WTC11 (cell line): Measurements from ENCODE around the gene DNAJC17. TPM values are rescaled to one million over a fixed set of nuclear protein-coding genes. Genes with fewer than 3 reads are reported as not detected.

Source experiments
- ARID4B ChIP-seq: sonication (generic); formaldehyde crosslinking; IDR thresholded peaks from 2 replicates; pipeline ENCODE4 v1.8.0; 2023; ENCODE audit warnings: missing genetic modification reagents, mild to moderate bottlenecking, borderline replicate concordance
- CREM ChIP-seq: sonication (generic); formaldehyde crosslinking; IDR thresholded peaks from 2 replicates; pipeline ENCODE4 v1.8.1; 2022; ENCODE audit warnings: mild to moderate bottlenecking, missing genetic modification reagents, moderate library complexity
- CTCF ChIP-seq: fragments of 200-600 bp; IDR thresholded peaks from 2 replicates; pipeline ENCODE4 v1.8.0; 2022; ENCODE audit warnings: antibody characterized with exemption
- E2F1 ChIP-seq: sonication (generic); formaldehyde crosslinking; IDR thresholded peaks from 2 replicates; pipeline ENCODE4 v1.8.0; 2022; ENCODE audit warnings: mild to moderate bottlenecking, missing genetic modification reagents
- E2F5 ChIP-seq: sonication (generic); formaldehyde crosslinking; IDR thresholded peaks from 2 replicates; pipeline ENCODE4 v1.8.1; 2022; ENCODE audit warnings: mild to moderate bottlenecking, moderate library complexity, missing genetic modification reagents
- EMX1 ChIP-seq: fragments of 250-450 bp; sonication (Bioruptor Pico); IDR thresholded peaks from 2 replicates; pipeline ENCODE4 v1.8.0; 2021; ENCODE audit warnings: mild to moderate bottlenecking
- ERG ChIP-seq: fragments of 250-450 bp; sonication (Bioruptor Pico); IDR thresholded peaks from 2 replicates; pipeline ENCODE4 v1.8.0; 2021; ENCODE audit warnings: mild to moderate bottlenecking
- FOXP4 ChIP-seq: sonication (generic); formaldehyde crosslinking; IDR thresholded peaks from 2 replicates; pipeline ENCODE4 v1.8.0; 2022; ENCODE audit warnings: mild to moderate bottlenecking, missing genetic modification reagents
- GTF2I ChIP-seq: fragments of 250-450 bp; sonication (Bioruptor Pico); conservative IDR thresholded peaks from 2 replicates; pipeline ENCODE4 v1.4.0; 2021; ENCODE audit warnings: mild to moderate bottlenecking
- JAZF1 ChIP-seq: fragments of 250-450 bp; sonication (Bioruptor Pico); IDR thresholded peaks from 2 replicates; pipeline ENCODE4 v1.9.0; 2021; ENCODE audit warnings: moderate library complexity, mild to moderate bottlenecking, inconsistent platforms
- MLX ChIP-seq: sonication (generic); formaldehyde crosslinking; IDR thresholded peaks from 2 replicates; pipeline ENCODE4 v1.8.1; 2023; ENCODE audit warnings: mild to moderate bottlenecking, missing genetic modification reagents, moderate library complexity
- MXD4 ChIP-seq: fragments of 250-450 bp; sonication (Bioruptor Pico); IDR thresholded peaks from 2 replicates; pipeline ENCODE4 v1.8.0; 2021; ENCODE audit warnings: mild to moderate bottlenecking, moderate library complexity, borderline replicate concordance
- MYBL2 ChIP-seq: sonication (generic); formaldehyde crosslinking; IDR thresholded peaks from 2 replicates; pipeline ENCODE4 v1.8.1; 2023; ENCODE audit warnings: mild to moderate bottlenecking, moderate library complexity, missing genetic modification reagents
- NFE2L1 ChIP-seq: sonication (generic); formaldehyde crosslinking; IDR thresholded peaks from 2 replicates; pipeline ENCODE4 v1.8.1; 2023; ENCODE audit warnings: missing genetic modification reagents
- NFYB ChIP-seq: sonication (generic); formaldehyde crosslinking; conservative IDR thresholded peaks from 2 replicates; pipeline ENCODE4 v1.8.0; 2022; ENCODE audit warnings: low read depth, missing genetic modification reagents
- NR1H2 ChIP-seq: sonication (generic); formaldehyde crosslinking; IDR thresholded peaks from 2 replicates; pipeline ENCODE4 v1.9.0; 2021; ENCODE audit warnings: mild to moderate bottlenecking, moderate library complexity, missing genetic modification reagents
- RELA ChIP-seq: sonication (generic); formaldehyde crosslinking; IDR thresholded peaks from 2 replicates; pipeline ENCODE4 v1.8.1; 2022; ENCODE audit warnings: missing genetic modification reagents, mild to moderate bottlenecking, borderline replicate concordance
- SMAD3 ChIP-seq: sonication (generic); formaldehyde crosslinking; IDR thresholded peaks from 2 replicates; pipeline ENCODE4 v1.8.0; 2022; ENCODE audit warnings: missing genetic modification reagents, mild to moderate bottlenecking, borderline replicate concordance
- SMAD4 ChIP-seq: sonication (generic); formaldehyde crosslinking; IDR thresholded peaks from 2 replicates; pipeline ENCODE4 v1.8.0; 2022; ENCODE audit warnings: mild to moderate bottlenecking, missing genetic modification reagents
- SP1 ChIP-seq: sonication (generic); formaldehyde crosslinking; conservative IDR thresholded peaks from 2 replicates; pipeline ENCODE4 v1.8.1; 2022; ENCODE audit warnings: missing genetic modification reagents
- TEAD1 ChIP-seq: sonication (generic); formaldehyde crosslinking; IDR thresholded peaks from 2 replicates; pipeline ENCODE4 v1.8.0; 2022; ENCODE audit warnings: mild to moderate bottlenecking, missing genetic modification reagents
- USF2 ChIP-seq: sonication (generic); formaldehyde crosslinking; IDR thresholded peaks from 2 replicates; pipeline ENCODE4 v1.8.1; 2023; ENCODE audit warnings: mild to moderate bottlenecking, missing genetic modification reagents, moderate library complexity
- ZMAT4 ChIP-seq: fragments of 250-450 bp; sonication (Bioruptor Pico); IDR thresholded peaks from 2 replicates; pipeline ENCODE4 v1.9.0; 2021; ENCODE audit warnings: mild to moderate bottlenecking
- ZNF232 ChIP-seq: sonication (generic); formaldehyde crosslinking; IDR thresholded peaks from 2 replicates; pipeline ENCODE4 v1.8.0; 2022; ENCODE audit warnings: mild to moderate bottlenecking, missing genetic modification reagents
- ZNF317 ChIP-seq: sonication (generic); formaldehyde crosslinking; IDR thresholded peaks from 2 replicates; pipeline ENCODE4 v1.8.1; 2023; ENCODE audit warnings: low read depth, mild to moderate bottlenecking, moderate library complexity, missing genetic modification reagents, borderline replicate concordance
- total RNA-seq: library from RNA; stranded (reverse); gene quantifications from 3 replicates; pipeline ENCODE4 v1.2.3, GENCODE V29; 2021

DNAJC17 gene
- total RNA-seq, 1 experiment from 2014 or later, result 49.8 TPM

- TF ChIP-seq ARID4B (CRISPR knock-in tag) (peak; percentile 43; the same call in 1 of the 2 replicates), NR1H2 (CRISPR knock-in tag) (no peak), NFE2L1 (CRISPR knock-in tag) (0 out of 2 replicates have a peak, but pooled peaks have one; percentile 39), EMX1 (CRISPR knock-in tag) (no peak), SMAD3 (CRISPR knock-in tag) (no peak), RELA (CRISPR knock-in tag) (no peak), SP1 (CRISPR knock-in tag) (peak; percentile 75), ZNF232 (CRISPR knock-in tag) (no peak), SMAD4 (CRISPR knock-in tag) (no peak), E2F1 (no peak), CREM (no peak; the same call in 1 of the 2 replicates), USF2 (CRISPR knock-in tag) (no peak), E2F5 (peak; percentile 75; the same call in 1 of the 2 replicates), ERG (CRISPR knock-in tag) (no peak), NFYB (CRISPR knock-in tag) (no peak), FOXP4 (0 out of 2 replicates have a peak, but pooled peaks have one; percentile 49), JAZF1 (no peak), GTF2I (no peak), MXD4 (no peak), TEAD1 (CRISPR knock-in tag) (0 out of 2 replicates have a peak, but pooled peaks have one; percentile 22), ZMAT4 (no peak), CTCF (no peak), ZNF317 (CRISPR knock-in tag) (no peak), MLX (no peak), MYBL2 (CRISPR knock-in tag) (no peak)
Measured at GRCh38 chr15:40843885-40844695, 36.8 kb upstream of the DNAJC17 start, which contains the start of gene SPINT1 (continued).
